Measurements from ENCODE around the gene NAA80. TPM values are rescaled to one million over a fixed set of nuclear protein-coding genes. Genes with fewer than 3 reads are reported as not detected.

The NAA80 gene
- total and polyA plus RNA-seq, 2 of the 13 experiments (the other 11 are each of a cell fraction or from before 2014, with no cell fraction given): 3.4 to 8.7 TPM

DNA sequence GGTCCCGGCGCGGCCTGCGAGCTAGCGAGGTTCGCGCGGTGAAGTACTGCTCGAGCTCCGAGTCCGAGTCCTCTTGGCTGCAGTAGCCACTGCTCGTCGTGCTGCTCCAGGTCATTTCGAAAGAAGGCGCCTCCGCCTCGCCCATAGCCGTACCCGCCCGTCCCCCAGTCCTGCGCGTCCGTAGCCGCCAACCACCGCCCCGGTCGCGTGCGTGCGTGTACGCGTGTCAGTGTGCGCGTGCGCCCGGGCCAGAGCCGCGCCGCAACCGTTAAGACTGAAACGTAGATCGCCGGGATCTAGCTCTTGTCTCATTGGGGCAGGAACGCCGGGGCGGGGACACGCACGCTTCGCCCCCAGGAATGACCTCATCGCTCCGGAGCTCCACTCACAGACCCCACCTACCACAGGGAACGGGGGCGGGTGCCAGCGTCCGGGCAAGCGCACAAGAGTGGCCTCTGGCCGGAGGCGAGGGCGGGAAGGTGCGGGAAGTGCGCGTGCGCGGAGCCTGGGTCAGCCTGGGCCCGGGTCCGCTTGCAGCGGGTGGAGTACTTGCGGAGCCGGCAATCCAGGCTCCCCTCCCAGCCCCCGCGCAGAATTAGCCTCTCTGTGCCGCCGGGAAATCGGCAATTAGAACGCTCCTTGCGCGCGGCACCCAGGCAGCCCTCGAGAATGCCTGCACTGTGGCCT is 38.1 kb upstream of the NAA80 start (continued):
- TF ChIP-seq, protein P1, sequence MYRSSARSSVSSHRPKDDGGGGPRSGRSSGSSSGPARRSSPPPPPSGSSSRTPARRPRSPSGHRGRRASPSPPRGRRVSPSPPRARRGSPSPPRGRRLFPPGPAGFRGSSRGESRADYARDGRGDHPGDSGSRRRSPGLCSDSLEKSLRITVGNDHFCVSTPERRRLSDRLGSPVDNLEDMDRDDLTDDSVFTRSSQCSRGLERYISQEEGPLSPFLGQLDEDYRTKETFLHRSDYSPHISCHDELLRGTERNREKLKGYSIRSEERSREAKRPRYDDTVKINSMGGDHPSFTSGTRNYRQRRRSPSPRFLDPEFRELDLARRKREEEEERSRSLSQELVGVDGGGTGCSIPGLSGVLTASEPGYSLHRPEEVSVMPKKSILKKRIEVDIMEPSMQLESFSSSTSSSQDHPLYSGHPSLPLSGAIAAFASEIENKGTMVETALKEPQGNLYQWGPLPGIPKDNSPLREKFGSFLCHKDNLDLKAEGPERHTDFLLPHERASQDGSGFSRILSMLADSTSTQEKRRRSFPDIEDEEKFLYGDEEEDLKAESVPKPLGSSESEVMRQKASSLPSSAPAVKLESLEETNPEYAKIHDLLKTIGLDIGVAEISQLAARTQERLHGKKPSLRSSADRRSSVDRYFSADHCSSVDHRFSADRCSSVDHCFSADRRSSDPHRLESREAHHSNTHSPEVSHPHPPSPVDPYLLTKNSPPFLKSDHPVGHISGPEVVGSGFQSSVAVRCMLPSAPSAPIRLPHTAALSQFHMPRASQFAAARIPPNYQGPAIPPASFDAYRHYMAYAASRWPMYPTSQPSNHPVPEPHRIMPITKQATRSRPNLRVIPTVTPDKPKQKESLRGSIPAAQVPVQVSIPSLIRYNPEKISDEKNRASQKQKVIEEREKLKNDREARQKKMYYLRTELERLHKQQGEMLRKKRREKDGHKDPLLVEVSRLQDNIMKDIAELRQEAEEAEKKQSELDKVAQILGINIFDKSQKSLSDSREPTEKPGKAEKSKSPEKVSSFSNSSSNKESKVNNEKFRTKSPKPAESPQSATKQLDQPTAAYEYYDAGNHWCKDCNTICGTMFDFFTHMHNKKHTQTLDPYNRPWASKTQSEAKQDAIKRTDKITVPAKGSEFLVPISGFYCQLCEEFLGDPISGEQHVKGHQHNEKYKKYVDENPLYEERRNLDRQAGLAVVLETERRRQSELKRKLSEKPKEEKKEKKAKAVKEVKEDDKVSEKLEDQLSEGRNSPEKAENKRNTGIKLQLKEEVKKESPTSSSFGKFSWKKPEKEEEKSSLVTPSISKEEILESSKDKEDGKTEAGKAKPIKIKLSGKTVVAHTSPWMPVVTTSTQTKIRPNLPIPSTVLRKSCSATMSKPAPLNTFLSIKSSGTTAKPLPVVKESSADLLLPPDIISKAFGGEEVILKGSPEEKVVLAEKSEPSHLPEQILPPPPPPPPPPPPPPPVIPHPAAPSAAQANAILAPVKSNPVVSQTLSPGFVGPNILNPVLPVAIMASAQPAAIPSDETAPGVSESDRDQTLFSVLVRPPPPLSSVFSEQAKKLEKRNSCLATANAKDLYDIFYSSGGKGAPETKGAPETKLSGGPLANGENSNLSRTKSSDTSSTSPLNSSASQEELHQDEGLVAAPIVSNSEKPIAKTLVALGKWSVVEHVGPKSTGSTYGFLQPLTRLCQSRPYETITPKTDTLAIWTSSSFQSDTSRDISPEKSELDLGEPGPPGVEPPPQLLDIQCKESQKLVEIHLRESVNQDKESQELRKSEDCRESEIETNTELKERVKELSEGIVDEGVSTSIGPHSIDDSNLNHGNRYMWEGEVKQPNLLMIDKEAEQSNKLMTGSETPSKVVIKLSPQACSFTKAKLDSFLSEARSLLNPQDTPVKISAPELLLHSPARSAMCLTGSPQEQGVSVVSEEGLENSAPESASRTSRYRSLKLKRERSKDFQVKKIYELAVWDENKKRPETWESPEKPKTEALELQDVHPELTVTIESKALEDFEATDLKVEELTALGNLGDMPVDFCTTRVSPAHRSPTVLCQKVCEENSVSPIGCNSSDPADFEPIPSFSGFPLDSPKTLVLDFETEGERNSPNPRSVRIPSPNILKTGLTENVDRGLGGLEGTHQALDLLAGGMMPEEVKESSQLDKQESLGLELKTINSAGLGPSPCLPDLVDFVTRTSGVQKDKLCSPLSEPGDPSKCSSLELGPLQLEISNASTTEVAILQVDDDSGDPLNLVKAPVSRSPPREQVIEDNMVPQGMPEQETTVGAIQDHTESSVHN (CRISPR knock-in tag; IDR thresholded peaks at IDR 0.05): no peak
- TF ChIP-seq, protein P2, sequence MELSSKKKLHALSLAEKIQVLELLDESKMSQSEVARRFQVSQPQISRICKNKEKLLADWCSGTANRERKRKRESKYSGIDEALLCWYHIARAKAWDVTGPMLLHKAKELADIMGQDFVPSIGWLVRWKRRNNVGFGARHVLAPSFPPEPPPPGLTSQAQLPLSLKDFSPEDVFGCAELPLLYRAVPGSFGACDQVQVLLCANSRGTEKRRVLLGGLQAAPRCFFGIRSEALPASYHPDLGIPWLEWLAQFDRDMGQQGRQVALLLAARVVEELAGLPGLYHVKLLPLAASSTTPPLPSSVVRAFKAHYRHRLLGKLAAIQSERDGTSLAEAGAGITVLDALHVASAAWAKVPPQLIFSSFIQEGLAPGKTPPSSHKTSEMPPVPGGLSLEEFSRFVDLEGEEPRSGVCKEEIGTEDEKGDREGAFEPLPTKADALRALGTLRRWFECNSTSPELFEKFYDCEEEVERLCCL (CRISPR knock-in tag; IDR thresholded peaks at IDR 0.05; ENCODE audit: borderline replicate concordance): no peak; the same call in 1 of the 2 replicates
- TF ChIP-seq, protein P3, sequence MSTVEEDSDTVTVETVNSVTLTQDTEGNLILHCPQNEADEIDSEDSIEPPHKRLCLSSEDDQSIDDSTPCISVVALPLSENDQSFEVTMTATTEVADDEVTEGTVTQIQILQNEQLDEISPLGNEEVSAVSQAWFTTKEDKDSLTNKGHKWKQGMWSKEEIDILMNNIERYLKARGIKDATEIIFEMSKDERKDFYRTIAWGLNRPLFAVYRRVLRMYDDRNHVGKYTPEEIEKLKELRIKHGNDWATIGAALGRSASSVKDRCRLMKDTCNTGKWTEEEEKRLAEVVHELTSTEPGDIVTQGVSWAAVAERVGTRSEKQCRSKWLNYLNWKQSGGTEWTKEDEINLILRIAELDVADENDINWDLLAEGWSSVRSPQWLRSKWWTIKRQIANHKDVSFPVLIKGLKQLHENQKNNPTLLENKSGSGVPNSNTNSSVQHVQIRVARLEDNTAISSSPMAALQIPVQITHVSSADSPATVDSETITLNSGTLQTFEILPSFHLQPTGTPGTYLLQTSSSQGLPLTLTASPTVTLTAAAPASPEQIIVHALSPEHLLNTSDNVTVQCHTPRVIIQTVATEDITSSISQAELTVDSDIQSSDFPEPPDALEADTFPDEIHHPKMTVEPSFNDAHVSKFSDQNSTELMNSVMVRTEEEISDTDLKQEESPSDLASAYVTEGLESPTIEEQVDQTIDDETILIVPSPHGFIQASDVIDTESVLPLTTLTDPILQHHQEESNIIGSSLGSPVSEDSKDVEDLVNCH (CRISPR knock-in tag; IDR thresholded peaks at IDR 0.05): no peak
- TF ChIP-seq ZFP36L1 (CRISPR knock-in tag; IDR thresholded peaks at IDR 0.05) (peak; percentile 77), ZNF33A (CRISPR knock-in tag; IDR thresholded peaks at IDR 0.05; ENCODE audit: borderline replicate concordance) (no peak), POLR2A (IDR thresholded peaks at IDR 0.05; ENCODE audit: insufficient read depth in 1 of 2, low read depth in 2 of 2, low read length in 2 of 2) (peak in 1 of 2 experiments; percentile 61; a peak in 2 of 4 replicates), ZNF616 (CRISPR knock-in tag; IDR thresholded peaks at IDR 0.05; ENCODE audit: low read depth) (no peak; the same call in 1 of the 2 replicates), NPAS2 (CRISPR knock-in tag; IDR thresholded peaks at IDR 0.05; ENCODE audit: borderline replicate concordance) (no peak), ATRX (CRISPR knock-in tag; IDR thresholded peaks at IDR 0.05; ENCODE audit: borderline replicate concordance) (no peak), ZNF205 (CRISPR knock-in tag; IDR thresholded peaks at IDR 0.05) (no peak; the same call in 1 of the 2 replicates), BRCA1 (CRISPR knock-in tag; IDR thresholded peaks at IDR 0.05) (no peak; the same call in 1 of the 2 replicates)
- TF ChIP-seq, protein P4, sequence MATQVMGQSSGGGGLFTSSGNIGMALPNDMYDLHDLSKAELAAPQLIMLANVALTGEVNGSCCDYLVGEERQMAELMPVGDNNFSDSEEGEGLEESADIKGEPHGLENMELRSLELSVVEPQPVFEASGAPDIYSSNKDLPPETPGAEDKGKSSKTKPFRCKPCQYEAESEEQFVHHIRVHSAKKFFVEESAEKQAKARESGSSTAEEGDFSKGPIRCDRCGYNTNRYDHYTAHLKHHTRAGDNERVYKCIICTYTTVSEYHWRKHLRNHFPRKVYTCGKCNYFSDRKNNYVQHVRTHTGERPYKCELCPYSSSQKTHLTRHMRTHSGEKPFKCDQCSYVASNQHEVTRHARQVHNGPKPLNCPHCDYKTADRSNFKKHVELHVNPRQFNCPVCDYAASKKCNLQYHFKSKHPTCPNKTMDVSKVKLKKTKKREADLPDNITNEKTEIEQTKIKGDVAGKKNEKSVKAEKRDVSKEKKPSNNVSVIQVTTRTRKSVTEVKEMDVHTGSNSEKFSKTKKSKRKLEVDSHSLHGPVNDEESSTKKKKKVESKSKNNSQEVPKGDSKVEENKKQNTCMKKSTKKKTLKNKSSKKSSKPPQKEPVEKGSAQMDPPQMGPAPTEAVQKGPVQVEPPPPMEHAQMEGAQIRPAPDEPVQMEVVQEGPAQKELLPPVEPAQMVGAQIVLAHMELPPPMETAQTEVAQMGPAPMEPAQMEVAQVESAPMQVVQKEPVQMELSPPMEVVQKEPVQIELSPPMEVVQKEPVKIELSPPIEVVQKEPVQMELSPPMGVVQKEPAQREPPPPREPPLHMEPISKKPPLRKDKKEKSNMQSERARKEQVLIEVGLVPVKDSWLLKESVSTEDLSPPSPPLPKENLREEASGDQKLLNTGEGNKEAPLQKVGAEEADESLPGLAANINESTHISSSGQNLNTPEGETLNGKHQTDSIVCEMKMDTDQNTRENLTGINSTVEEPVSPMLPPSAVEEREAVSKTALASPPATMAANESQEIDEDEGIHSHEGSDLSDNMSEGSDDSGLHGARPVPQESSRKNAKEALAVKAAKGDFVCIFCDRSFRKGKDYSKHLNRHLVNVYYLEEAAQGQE (IDR thresholded peaks at IDR 0.05; ENCODE audit: borderline replicate concordance in 1 of 2, low read depth in 1 of 2, low read length in 2 of 2): 0 out of 4 replicates have a peak, but pooled peaks of 1 of the 2 experiments have one; percentile 14
